Activated CD8-positive, alpha-beta memory T cell treated with anti-CD3 and anti-CD28 coated beads, Interleukin-2, amount 50 U/mL, for 24 hours (primary cell): ENCODE measurements around the gene PSMC2.
"Not testable (repeated sequence)": the region's sequence is repeated elsewhere in the genome, so short reads cannot be mapped to it uniquely, and the experiment has no call there.

Experiments used
- DNase-seq: peaks from one replicate; pipeline ENCODE4 v3.0.0-alpha.2; 2020; ENCODE audit errors: extremely low read depth

The PSMC2 gene

DNA sequence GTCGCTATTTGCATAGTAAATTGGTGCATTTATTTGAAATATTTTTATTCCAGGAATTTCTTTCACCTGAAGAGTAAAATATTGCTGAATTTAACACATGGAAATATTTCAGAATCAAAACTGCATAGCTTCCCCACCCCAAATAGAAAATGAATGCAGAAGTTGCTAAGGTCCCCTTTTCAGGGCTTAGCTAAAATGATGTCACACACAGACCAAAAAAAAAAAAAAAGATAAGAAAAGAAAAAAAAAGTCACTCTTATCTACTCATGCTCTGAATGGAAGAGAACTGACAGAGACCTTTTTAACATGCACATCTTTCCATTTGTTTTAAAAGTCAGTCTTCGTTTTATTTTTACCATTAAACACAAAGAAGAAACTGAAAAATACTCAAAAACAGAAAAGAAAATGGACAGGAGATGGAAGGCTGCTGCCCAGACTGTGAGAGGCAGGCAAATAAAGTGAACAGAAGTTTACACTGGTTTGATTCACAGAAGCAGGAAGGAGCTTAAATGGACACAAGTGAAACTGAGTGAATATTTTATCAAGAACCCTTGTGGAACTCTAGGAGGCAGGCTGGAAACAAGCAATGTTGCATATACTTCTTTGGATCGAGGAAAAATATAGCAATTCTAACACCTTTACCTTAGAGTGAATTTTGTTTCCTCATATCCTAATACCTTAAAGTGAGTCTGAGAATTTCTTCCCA is 32.0 kb downstream of the PSMC2 start:
- DNase-seq: no peak

- no peak for DNase-seq
Observed at GRCh38 chr7:103380395-103381191, 33.1 kb downstream of the PSMC2 start.

- no peak for DNase-seq
Observed at GRCh38 chr7:103381280-103382031, 34.0 kb downstream of the PSMC2 start.

- no peak for DNase-seq
Observed at GRCh38 chr7:103382032-103382402, 34.6 kb downstream of the PSMC2 start.

DNA sequence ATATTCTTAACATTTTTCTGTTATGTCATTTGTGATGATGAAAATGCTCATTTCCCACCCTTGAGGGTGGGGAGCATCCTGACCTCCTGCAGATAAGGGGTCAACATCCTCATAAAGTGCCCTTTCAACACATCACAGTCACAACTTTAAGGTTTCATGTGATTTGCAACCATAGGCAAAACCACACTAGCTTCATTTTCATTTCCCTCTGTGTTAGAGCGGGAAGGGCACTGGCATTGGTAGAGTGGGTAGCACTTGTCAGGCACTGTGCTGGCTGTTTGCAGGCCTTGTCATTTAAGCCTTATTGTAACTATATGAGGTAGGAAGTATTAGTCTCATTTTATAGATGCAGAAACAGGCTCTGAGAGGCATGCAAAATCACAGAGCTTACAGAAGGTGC is 39.8 kb downstream of the PSMC2 start:
- no peak for DNase-seq

- DNase-seq: no peak
Observed at GRCh38 chr7:103388469-103389140, 41.2 kb downstream of the PSMC2 start.

GRCh38 chr7:103389263-103389662 is 41.8 kb downstream of the PSMC2 start:
- DNase-seq: no peak

DNA sequence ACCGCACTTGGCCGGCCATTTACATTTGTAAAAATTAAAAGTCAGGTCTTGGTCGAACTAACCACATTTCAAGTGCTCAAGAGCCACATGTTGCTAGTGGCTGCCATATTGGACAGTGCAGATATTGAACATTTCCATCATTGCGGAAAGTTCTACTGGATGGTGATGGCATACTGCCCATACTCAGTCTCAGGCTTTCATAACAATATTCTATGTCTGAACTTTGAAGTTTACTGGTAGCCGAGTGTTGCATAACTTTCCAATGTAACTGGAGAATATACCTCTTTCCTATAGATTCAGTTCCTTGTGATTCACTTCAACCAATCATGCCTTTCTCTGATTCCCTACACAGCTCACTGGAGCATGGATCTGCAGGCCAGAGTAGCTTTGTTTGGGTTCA is 43.7 kb downstream of the PSMC2 start:
- DNase-seq: no peak

DNA sequence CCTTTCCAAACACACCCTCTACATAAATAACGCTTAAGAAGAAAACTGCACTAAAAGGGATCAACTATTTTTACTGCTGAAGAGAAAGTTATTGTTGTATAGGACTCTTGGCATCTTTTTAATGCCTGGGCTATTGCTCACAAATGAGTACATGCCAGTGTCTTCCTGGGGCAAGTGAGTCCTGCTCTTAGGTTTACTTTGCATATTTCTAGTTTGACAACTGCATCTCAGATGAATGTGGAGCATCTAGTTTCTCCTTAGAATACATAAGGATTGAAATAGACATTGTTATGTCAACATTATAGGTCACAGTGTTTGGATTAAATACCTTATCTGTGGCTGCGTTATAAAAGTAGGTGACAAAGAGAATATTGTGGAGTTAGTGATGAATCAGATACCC is 44.5 kb downstream of the PSMC2 start:
- no peak for DNase-seq

DNA sequence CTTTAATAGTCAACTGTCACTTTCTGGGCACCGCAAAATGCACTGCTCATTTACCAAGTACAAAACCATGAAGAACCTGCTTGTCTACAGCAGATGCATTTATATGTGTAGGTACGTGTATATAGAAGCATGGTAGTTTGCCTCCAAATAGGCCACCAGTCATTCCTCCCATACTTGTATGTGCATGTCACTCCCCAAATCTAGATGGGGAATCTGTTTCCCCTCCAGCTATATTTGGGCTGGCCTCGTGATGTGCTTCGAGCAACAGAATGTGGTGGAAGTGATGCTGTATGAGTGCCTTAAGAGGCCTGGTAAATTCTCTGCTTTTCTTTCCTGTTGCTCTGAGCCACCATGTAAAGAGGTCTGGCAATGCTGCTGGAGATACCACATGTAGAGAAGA is 47.1 kb downstream of the PSMC2 start:
- no peak for DNase-seq

GRCh38 chr7:103395071-103395470 is 47.6 kb downstream of the PSMC2 start:
- DNase-seq: no peak

GRCh38 chr7:103396471-103396870 is 49.0 kb downstream of the PSMC2 start:
- DNase-seq: no peak

DNA sequence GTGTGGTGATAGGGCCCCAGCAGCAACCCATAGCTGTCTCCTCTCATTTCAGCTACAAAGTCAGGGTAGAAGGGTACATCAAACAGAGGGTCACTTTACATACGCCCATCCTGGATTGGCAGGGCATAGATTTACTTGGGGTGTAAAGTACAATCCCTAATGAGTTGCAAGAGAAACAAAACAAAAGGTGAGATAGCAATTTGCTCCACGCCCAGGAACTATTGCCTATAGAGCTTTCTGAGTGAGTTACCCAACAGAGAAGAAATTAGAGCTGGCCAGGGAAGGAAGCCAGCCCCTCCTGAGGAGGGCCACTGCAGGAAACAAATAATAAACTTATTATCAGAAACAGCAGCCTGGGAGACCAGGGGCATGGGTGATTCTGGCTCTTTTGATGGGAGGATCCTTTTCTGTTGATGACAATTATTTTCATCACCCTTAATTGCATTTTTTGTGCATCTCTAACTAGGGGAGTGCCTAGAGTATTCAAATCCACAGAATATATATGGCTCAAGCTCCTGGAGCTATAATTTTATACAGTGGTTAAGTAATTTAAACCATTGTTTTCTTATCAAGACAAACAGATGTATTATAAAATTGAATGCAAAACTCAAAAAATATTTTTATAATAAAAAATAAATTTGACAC is 51.2 kb downstream of the PSMC2 start:
- no peak for DNase-seq

DNA sequence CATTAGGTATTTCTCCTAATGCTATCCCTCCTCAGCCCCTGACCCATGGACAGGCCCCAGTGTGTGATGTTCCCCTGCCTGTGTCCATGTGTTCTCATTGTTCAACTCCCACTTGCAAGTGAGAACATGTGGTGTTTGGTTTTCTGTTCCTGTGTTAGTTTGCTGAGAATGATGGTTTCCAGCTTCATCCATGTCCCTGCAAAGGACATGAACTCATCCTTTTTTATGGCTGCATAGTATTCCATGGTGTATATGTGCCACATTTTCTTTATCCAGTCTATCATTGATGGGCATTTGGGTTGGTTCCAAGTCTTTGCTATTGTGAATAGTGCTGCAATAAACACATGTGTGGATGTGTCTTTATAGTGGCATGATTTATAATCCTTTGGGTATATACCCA is 52.2 kb downstream of the PSMC2 start:
- not testable (repeated sequence) for DNase-seq

- DNase-seq: not testable (repeated sequence)
Observed at GRCh38 chr7:103405789-103406613, 58.6 kb downstream of the PSMC2 start.

GRCh38 chr7:103412151-103412550 is 64.7 kb downstream of the PSMC2 start:
- DNase-seq: no peak

DNA sequence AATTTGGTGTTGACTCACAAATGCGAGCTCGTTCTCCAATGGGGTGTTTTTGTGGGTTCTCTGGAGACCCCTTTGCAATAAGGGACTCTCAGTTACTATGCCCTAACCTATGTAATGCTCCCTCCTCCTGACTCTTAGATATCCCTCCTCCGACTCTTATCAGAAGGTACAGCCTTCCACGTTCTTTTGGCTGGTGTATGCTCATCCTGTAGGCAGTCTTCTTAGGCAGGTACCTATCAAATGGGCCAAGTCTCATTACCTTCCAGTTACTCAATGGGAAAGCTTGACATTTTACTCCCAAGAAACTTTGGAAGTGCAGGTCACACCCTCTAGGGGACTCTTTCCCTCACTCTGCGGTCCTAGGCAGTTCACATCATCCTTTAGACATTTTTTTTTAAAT is 66.0 kb downstream of the PSMC2 start:
- no peak for DNase-seq

- no peak for DNase-seq
Observed at GRCh38 chr7:103418241-103418640, 70.8 kb downstream of the PSMC2 start.
